ENCODE measurements around the gene COL10A1. TPM values are rescaled to one million over a fixed set of nuclear protein-coding genes. Genes with fewer than 3 reads are reported as not detected.

The COL10A1 gene
- total and polyA plus RNA-seq, 5 donors from 2014 or later, result not detected

DNA sequence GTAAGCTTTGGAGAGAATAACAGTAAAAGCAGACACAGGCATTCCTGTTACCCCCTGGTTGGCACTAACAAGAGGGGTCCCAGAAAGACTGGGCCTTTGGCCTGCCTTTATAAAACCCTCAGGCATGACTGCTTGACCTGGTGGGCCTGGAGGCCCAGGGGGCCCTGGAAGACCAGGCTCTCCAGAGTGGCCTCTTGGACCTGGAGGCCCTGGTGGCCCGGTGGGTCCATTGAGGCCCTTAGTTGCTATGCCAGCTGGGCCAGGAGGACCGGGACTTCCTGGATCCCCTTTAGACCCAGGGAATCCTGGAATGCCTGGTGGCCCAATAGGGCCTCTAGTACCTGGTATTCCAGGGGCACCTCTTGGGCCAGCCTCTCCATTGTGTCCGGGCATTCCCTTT, 5.5 kb downstream of the COL10A1 start:
- Mint-ChIP-seq H3K4me1 (peaks cover 0 to 4% (median 3%) of the 10 kb centered on the region in 4 donors), H3K27me3 (no peaks in the 10 kb centered on the region), H3K4me3 (no peak overlapping the region), H3K9me3 (no peaks in the 10 kb centered on the region), H3K27ac (peak overlapping the region in 1 of 3 donors; percentile 59), H3K36me3 (peaks cover 25% of the 10 kb centered on the region)
- H3K27me3 ChIP-seq (ENCODE audit: control insufficient read depth, insufficient read depth, low read length), result no peaks in the 10 kb centered on the region
- no peaks in the 10 kb centered on the region for H3K9me3 ChIP-seq (ENCODE audit: control insufficient read depth in 2 of 2, low read length in 2 of 2)
- no peak for ATAC-seq (ENCODE audit: low read depth in 2 of 2)
- no peak for DNase-seq
- no peak overlapping the region for H3K27ac ChIP-seq (ENCODE audit: insufficient read depth, low read length, poor library complexity, severe bottlenecking)
- H3K36me3 ChIP-seq (ENCODE audit: control insufficient read depth, insufficient read depth, low read length), result peaks cover 37% of the 10 kb centered on the region
- H3K4me1 ChIP-seq (ENCODE audit: control insufficient read depth, insufficient read depth, low read length, poor library complexity, severe bottlenecking), result no peaks in the 10 kb centered on the region
- H3K4me3 ChIP-seq (ENCODE audit: low read depth, low read length), result no peak overlapping the region

DNA sequence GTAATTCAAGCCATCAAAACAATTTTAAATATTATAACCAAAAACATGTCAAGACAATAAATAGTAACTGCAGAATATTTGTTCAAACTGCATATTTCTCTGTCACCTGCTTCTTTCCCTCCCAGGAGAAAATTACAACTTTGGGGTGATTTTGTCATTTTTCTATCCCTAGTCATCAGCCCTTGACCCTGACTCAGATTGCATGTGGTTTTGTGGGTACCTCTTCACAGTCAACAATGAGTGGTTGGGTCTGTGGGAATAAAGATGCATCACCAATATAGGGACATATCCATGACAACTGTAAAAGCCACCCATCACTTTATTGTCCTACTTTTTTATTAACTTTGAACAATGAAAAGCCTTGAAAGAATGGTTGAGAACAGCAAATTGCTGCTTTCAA, 7.3 kb downstream of the COL10A1 start:
- ATAC-seq (ENCODE audit: low read depth in 2 of 2), result no peak
- Mint-ChIP-seq H3K9me3 (no peaks in the 10 kb centered on the region), H3K36me3 (peaks cover 39% of the 10 kb centered on the region), H3K4me3 (no peak overlapping the region), H3K27ac (no peak overlapping the region), H3K27me3 (no peaks in the 10 kb centered on the region), H3K4me1 (peaks cover 0 to 4% (median 3%) of the 10 kb centered on the region in 4 donors)
- no peaks in the 10 kb centered on the region for H3K27me3 ChIP-seq (ENCODE audit: control insufficient read depth, insufficient read depth, low read length)
- DNase-seq, result no peak
- no peaks in the 10 kb centered on the region for H3K9me3 ChIP-seq (ENCODE audit: control insufficient read depth in 2 of 2, low read length in 2 of 2)
- peaks cover 50% of the 10 kb centered on the region for H3K36me3 ChIP-seq (ENCODE audit: control insufficient read depth, insufficient read depth, low read length)
- H3K4me1 ChIP-seq (ENCODE audit: control insufficient read depth, insufficient read depth, low read length, poor library complexity, severe bottlenecking), result no peaks in the 10 kb centered on the region
- H3K27ac ChIP-seq (ENCODE audit: insufficient read depth, low read length, poor library complexity, severe bottlenecking), result no peak overlapping the region
- no peak overlapping the region for H3K4me3 ChIP-seq (ENCODE audit: low read depth, low read length)

DNA sequence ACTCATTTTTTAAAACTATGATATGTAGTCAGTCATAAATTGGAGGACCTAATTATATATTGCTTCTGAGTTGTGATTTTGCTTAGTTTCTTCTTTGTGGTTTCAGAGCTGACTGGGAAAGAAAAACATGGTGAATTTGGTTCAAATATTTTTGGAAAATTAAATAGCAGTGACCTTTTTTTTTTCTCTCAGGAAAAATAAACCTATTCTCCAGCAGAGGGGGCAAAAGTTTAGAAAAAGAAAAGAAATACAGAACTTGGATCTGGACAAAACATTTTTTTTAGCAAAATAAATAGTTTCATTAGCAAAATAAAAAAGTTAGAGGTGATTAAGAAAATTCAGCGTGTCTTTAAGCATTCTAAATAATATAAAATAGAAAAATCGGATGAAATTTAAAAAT, 10.2 kb downstream of the COL10A1 start:
- no peaks in the 10 kb centered on the region for H3K9me3 ChIP-seq (ENCODE audit: control insufficient read depth in 2 of 2, low read length in 2 of 2)
- ATAC-seq (ENCODE audit: low read depth in 2 of 2) (no peak), DNase-seq (no peak)
- H3K36me3 ChIP-seq (ENCODE audit: control insufficient read depth, insufficient read depth, low read length), result peaks cover 77% of the 10 kb centered on the region
- Mint-ChIP-seq H3K4me1 (peaks cover 6 to 9% (median 7%) of the 10 kb centered on the region in 4 donors), H3K4me3 (no peak overlapping the region), H3K27me3 (no peaks in the 10 kb centered on the region), H3K36me3 (peaks cover 49% of the 10 kb centered on the region), H3K27ac (no peak overlapping the region), H3K9me3 (no peaks in the 10 kb centered on the region)
- no peaks in the 10 kb centered on the region for H3K4me1 ChIP-seq (ENCODE audit: control insufficient read depth, insufficient read depth, low read length, poor library complexity, severe bottlenecking)
- no peak overlapping the region for H3K4me3 ChIP-seq (ENCODE audit: low read depth, low read length)
- no peak overlapping the region for H3K27ac ChIP-seq (ENCODE audit: insufficient read depth, low read length, poor library complexity, severe bottlenecking)
- H3K27me3 ChIP-seq (ENCODE audit: control insufficient read depth, insufficient read depth, low read length), result no peaks in the 10 kb centered on the region

DNA sequence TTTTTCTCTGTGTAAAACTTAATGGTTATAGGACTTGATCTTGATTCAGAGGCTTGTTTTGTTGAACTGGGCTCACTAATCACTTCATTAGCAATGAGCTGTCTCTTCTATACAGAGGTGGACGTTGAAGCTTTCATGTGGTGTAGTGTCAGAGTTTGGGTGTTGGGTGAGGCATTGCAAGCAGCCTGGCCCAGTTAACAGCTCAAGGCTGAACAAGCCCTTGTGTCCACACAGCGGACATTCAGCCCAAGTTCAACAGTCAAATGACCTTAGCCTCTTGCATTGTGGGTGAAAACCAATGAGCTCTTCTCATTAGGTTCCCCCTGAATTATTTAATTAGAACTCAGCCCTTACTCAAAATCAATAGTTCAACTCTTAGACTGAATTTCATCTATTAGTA, 12.5 kb downstream of the COL10A1 start:
- Histone ChIP-seq H3K4me1 (ENCODE audit: control insufficient read depth, insufficient read depth, low read length, poor library complexity, severe bottlenecking) (no peaks in the 10 kb centered on the region), H3K4me3 (ENCODE audit: low read depth, low read length) (no peak overlapping the region), H3K36me3 (ENCODE audit: control insufficient read depth, insufficient read depth, low read length) (peaks cover 84% of the 10 kb centered on the region), H3K9me3 (ENCODE audit: control insufficient read depth in 2 of 2, low read length in 2 of 2) (no peaks in the 10 kb centered on the region), H3K27ac (ENCODE audit: insufficient read depth, low read length, poor library complexity, severe bottlenecking) (no peak overlapping the region), H3K27me3 (ENCODE audit: control insufficient read depth, insufficient read depth, low read length) (no peaks in the 10 kb centered on the region)
- H3K36me3 Mint-ChIP-seq, result peaks cover 60% of the 10 kb centered on the region
- H3K4me3 Mint-ChIP-seq, result no peak overlapping the region
- H3K4me1 Mint-ChIP-seq, result peaks cover 6 to 15% (median 12%) of the 10 kb centered on the region in 4 donors
- no peaks in the 10 kb centered on the region for H3K27me3 Mint-ChIP-seq
- no peak overlapping the region for H3K27ac Mint-ChIP-seq
- DNase-seq, result no peak
- H3K9me3 Mint-ChIP-seq, result no peaks in the 10 kb centered on the region
- ATAC-seq (ENCODE audit: low read depth in 2 of 2), result no peak

DNA sequence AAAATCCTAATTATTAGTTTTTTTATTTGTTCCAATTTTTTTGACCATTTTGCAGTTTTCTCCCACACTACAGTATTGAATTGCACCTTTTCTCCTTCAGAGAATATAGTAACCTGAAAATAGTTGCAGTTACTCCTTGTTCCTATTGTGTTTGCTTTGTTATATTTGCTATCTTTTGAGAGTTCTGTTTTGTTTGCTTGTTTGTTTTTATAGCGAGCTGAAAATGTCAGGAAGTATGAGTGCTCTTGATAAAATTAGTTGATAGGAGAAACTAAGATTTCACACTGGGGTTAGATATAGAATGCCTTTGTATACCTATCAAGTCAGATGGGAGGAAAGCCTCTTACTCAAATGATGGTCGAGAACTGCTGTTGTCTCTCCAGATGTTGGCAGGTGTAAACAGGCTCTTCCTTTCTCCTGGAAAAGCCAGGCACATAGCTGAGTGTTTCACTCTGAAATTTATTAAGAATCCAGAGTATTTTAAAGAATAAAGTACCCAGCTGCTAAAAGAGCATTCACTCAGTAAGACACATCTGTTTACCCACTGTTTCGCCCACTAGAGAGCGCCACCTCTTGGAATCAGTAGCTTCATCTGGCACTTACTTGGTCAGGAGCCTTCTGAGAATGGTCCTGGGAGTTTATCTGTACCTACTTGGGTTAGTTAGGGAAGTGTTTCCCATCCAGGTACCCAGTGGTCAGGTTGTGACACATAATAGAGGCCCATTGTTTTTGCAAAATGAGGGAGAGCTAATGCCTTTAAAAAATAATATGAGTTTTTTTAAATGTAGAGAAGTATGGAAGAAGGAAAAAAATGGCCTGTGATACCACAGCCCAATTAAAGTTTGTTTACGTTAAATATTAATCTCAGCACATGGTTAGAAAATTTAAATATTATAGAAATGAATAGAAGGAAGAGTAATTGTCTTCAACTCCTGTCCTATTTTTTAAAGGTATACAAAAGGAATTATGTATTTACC, 14.1 kb downstream of the COL10A1 start:
- DNase-seq (peak in 1 of 3 donors; percentile 55), ATAC-seq (ENCODE audit: low read depth in 2 of 2) (no peak)
- H3K27ac Mint-ChIP-seq, result no peak overlapping the region

DNA sequence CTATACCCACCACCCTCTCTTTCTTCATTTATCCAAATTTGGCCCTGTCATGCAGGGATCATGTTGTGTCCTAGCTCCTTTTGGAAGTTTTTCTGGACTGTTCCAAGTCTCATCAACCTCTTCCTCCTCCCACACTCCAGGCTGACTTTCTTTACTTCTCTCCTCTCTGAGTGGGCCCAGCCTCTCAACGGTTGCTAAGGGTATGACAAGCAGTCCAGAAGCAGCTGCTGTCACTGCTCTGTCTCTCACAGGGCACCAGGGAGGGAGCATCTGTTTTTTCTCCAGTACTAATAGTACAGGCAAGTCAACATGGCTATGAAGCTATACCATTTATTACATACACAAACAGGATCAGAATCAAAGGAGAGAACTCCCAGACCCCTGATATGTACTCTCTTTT, 17.1 kb downstream of the COL10A1 start:
- H3K4me1 Mint-ChIP-seq, result peaks cover 24 to 36% (median 33%) of the 10 kb centered on the region in 4 donors
- H3K9me3 Mint-ChIP-seq, result no peaks in the 10 kb centered on the region
- H3K27me3 Mint-ChIP-seq, result no peaks in the 10 kb centered on the region
- Histone ChIP-seq H3K4me3 (ENCODE audit: low read depth, low read length) (no peak overlapping the region), H3K27ac (ENCODE audit: insufficient read depth, low read length, poor library complexity, severe bottlenecking) (no peak overlapping the region), H3K27me3 (ENCODE audit: control insufficient read depth, insufficient read depth, low read length) (no peaks in the 10 kb centered on the region), H3K4me1 (ENCODE audit: control insufficient read depth, insufficient read depth, low read length, poor library complexity, severe bottlenecking) (peaks cover 8% of the 10 kb centered on the region), H3K9me3 (ENCODE audit: control insufficient read depth in 2 of 2, low read length in 2 of 2) (no peaks in the 10 kb centered on the region), H3K36me3 (ENCODE audit: control insufficient read depth, insufficient read depth, low read length) (peaks cover 59% of the 10 kb centered on the region)
- H3K4me3 Mint-ChIP-seq, result no peak overlapping the region
- no peak for ATAC-seq (ENCODE audit: low read depth in 2 of 2)
- no peak for DNase-seq
- H3K27ac Mint-ChIP-seq, result no peak overlapping the region
- H3K36me3 Mint-ChIP-seq, result peaks cover 49% of the 10 kb centered on the region

More for the DNA sequence above, 14.1 kb downstream of the COL10A1 start:
- H3K9me3 ChIP-seq (ENCODE audit: control insufficient read depth in 2 of 2, low read length in 2 of 2), result no peaks in the 10 kb centered on the region
- H3K27ac ChIP-seq (ENCODE audit: insufficient read depth, low read length, poor library complexity, severe bottlenecking), result no peak overlapping the region
- H3K27me3 Mint-ChIP-seq, result no peaks in the 10 kb centered on the region
- H3K27me3 ChIP-seq (ENCODE audit: control insufficient read depth, insufficient read depth, low read length), result no peaks in the 10 kb centered on the region
- H3K4me1 ChIP-seq (ENCODE audit: control insufficient read depth, insufficient read depth, low read length, poor library complexity, severe bottlenecking), result no peaks in the 10 kb centered on the region
- peaks cover 60% of the 10 kb centered on the region for H3K36me3 Mint-ChIP-seq
- no peak overlapping the region for H3K4me3 ChIP-seq (ENCODE audit: low read depth, low read length)
- H3K9me3 Mint-ChIP-seq, result no peaks in the 10 kb centered on the region
- H3K4me1 Mint-ChIP-seq, result peaks cover 10 to 17% (median 12%) of the 10 kb centered on the region in 4 donors
- H3K4me3 Mint-ChIP-seq, result peak overlapping the region in 1 of 4 donors; percentile 82
- peaks cover 74% of the 10 kb centered on the region for H3K36me3 ChIP-seq (ENCODE audit: control insufficient read depth, insufficient read depth, low read length)

DNA sequence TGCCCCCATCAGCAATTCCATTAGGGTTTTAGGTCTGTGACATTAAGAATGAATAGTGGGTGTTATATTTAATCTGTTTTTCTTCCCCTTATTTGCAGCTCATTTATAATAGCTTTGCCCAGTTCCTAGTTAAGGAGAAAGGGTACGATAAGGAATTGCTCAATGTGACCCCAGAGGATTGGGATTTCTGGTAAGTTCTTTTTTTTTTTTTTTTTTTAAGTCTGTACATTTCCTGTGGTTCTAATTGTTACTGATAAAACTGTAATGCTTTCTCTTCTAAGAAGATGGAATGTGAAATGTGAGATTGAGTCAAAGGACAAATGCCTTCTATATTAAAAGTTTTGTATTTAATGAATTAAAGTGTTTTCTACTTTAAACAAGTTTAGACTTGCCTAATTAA, 19.8 kb downstream of the COL10A1 start:
- Mint-ChIP-seq H3K27ac (peak overlapping the region in 1 of 3 donors; percentile 67), H3K4me3 (peak overlapping the region in 2 of 4 donors; percentile 21 to 58), H3K4me1 (peaks cover 22 to 56% (median 53%) of the 10 kb centered on the region in 4 donors), H3K36me3 (peaks cover 26% of the 10 kb centered on the region), H3K9me3 (no peaks in the 10 kb centered on the region), H3K27me3 (no peaks in the 10 kb centered on the region)
- Histone ChIP-seq H3K4me1 (ENCODE audit: control insufficient read depth, insufficient read depth, low read length, poor library complexity, severe bottlenecking) (peaks cover 31% of the 10 kb centered on the region), H3K27ac (ENCODE audit: insufficient read depth, low read length, poor library complexity, severe bottlenecking) (no peak overlapping the region), H3K36me3 (ENCODE audit: control insufficient read depth, insufficient read depth, low read length) (peaks cover 34% of the 10 kb centered on the region), H3K27me3 (ENCODE audit: control insufficient read depth, insufficient read depth, low read length) (no peaks in the 10 kb centered on the region), H3K4me3 (ENCODE audit: low read depth, low read length) (no peak overlapping the region), H3K9me3 (ENCODE audit: control insufficient read depth in 2 of 2, low read length in 2 of 2) (no peaks in the 10 kb centered on the region)
- no peak for ATAC-seq (ENCODE audit: low read depth in 2 of 2)
- DNase-seq, result no peak

All from CD4-positive, CD25-positive, alpha-beta regulatory T cell (primary cell).